MM.1S (cell line): ENCODE results near the gene TACR2.

Experiments
- DNase-seq: peaks from one replicate; pipeline ENCODE4 v3.0.0-alpha.2; 2015
- H2AFZ ChIP-seq: fragments of 300-600 bp; sonication (generic); 2 replicates; pipeline ENCODE4 v1.6.0; 2016; ENCODE audit warnings: antibody characterized with exemption, low read length
- H3F3A ChIP-seq: fragments of 300-600 bp; sonication (generic); 2 replicates; pipeline ENCODE4 v1.6.1; 2016; ENCODE audit warnings: mild to moderate bottlenecking, antibody characterized with exemption, low read length, moderate library complexity, mixed read lengths; ENCODE audit not compliant: insufficient read depth
- H3K27ac ChIP-seq: fragments of 300-600 bp; sonication (generic); 2 replicates; pipeline ENCODE4 v1.5.1; 2016; ENCODE audit warnings: mild to moderate bottlenecking, low read length
- H3K27me3 ChIP-seq: fragments of 300-600 bp; sonication (generic); replicated peaks from 2 replicates; pipeline ENCODE4 v1.6.0; 2016; ENCODE audit warnings: low read length; ENCODE audit not compliant: insufficient read depth
- H3K36me3 ChIP-seq: fragments of 300-600 bp; sonication (generic); replicated peaks from 2 replicates; pipeline ENCODE4 v1.6.1; 2016; ENCODE audit warnings: mild to moderate bottlenecking, low read length, mixed read lengths; ENCODE audit not compliant: insufficient read depth
- H3K4me1 ChIP-seq: fragments of 300-600 bp; sonication (generic); 2 replicates; pipeline ENCODE4 v1.6.1; 2016; ENCODE audit warnings: low read length, mixed read lengths
- H3K4me2 ChIP-seq: fragments of 300-600 bp; sonication (generic); 2 replicates; pipeline ENCODE4 v1.6.0; 2016; ENCODE audit warnings: low read depth, low read length
- H3K4me3 ChIP-seq: fragments of 300-600 bp; sonication (generic); 2 replicates; pipeline ENCODE4 v1.5.1; 2016; ENCODE audit warnings: low read length, mixed read lengths
- H3K79me2 ChIP-seq: fragments of 300-600 bp; sonication (generic); 2 replicates; pipeline ENCODE4 v1.6.1; 2016; ENCODE audit warnings: mixed run types, low read length, mixed read lengths
- H3K9ac ChIP-seq: fragments of 300-600 bp; sonication (generic); 2 replicates; pipeline ENCODE4 v1.6.1; 2016; ENCODE audit warnings: low read length, mixed read lengths
- H3K9me2 ChIP-seq: fragments of 300-600 bp; sonication (generic); replicated peaks from 2 replicates; pipeline ENCODE4 v1.6.1; 2016; ENCODE audit warnings: mild to moderate bottlenecking, low read length, mixed read lengths; ENCODE audit not compliant: insufficient read depth
- H3K9me3 ChIP-seq: fragments of 300-600 bp; sonication (generic); replicated peaks from 2 replicates; pipeline ENCODE4 v1.6.1; 2016; ENCODE audit warnings: mild to moderate bottlenecking, low read length, mixed read lengths; ENCODE audit not compliant: insufficient read depth
- H4K20me1 ChIP-seq: fragments of 300-600 bp; sonication (generic); 2 replicates; pipeline ENCODE4 v1.6.1; 2016; ENCODE audit warnings: mild to moderate bottlenecking, low read length, moderate library complexity, mixed read lengths; ENCODE audit not compliant: insufficient read depth
- EZH2 ChIP-seq: fragments of 300-600 bp; sonication (generic); optimal IDR thresholded peaks from 2 replicates; pipeline ENCODE3; 2017; ENCODE audit warnings: low read depth, mild to moderate bottlenecking, antibody characterized with exemption, low read length, mixed read lengths
- EZH2phosphoT487 ChIP-seq: fragments of 300-600 bp; sonication (generic); IDR thresholded peaks from 2 replicates; pipeline ENCODE4 v1.6.1; 2018; ENCODE audit warnings: antibody characterized with exemption, low read length
- TF ChIP-seq, protein P1 (sequence below): fragments of 300-600 bp; sonication (generic); IDR thresholded peaks from 2 replicates; pipeline ENCODE4 v1.5.1; 2016; ENCODE audit warnings: antibody characterized with exemption, low read length, mixed read lengths

Gene TACR2

DNA sequence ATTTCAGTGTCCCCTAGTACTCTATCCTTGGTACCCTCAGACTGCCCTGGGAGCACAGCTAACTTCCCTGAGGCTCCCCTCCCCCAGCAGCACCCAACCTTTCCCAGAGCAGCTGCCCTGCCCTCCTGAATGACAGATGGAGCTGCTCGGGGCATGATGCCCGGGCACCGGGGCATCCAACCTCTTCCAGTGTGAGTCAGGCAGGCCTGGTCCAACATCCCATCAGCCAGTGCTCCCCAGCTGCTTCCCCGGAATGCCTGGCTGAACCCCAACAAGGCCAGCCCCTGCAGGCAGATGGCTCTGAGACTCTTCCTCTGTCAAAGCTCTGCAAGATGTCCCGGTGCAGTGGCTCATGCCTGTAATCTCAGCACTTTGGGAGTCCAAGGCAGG is 22.6 kb upstream of the TACR2 start:
- no peaks in the 10 kb centered on the region for H3K9me3 ChIP-seq
- no peak overlapping the region for H2AFZ ChIP-seq
- H3K27ac ChIP-seq: no peak overlapping the region
- DNase-seq: no peak
- no peaks in the 10 kb centered on the region for H3F3A ChIP-seq
- no peaks in the 10 kb centered on the region for H3K79me2 ChIP-seq
- no peaks in the 10 kb centered on the region for H3K36me3 ChIP-seq
- no peak overlapping the region for H3K4me2 ChIP-seq
- H3K27me3 ChIP-seq: peaks cover 15% of the 10 kb centered on the region
- H3K4me3 ChIP-seq: no peak overlapping the region
- H3K9ac ChIP-seq: no peak overlapping the region
- no peaks in the 10 kb centered on the region for H4K20me1 ChIP-seq
- no peaks in the 10 kb centered on the region for H3K4me1 ChIP-seq
- no peak for TF ChIP-seq EZH2
- no peak for TF ChIP-seq EZH2phosphoT487
- TF ChIP-seq, protein P1, sequence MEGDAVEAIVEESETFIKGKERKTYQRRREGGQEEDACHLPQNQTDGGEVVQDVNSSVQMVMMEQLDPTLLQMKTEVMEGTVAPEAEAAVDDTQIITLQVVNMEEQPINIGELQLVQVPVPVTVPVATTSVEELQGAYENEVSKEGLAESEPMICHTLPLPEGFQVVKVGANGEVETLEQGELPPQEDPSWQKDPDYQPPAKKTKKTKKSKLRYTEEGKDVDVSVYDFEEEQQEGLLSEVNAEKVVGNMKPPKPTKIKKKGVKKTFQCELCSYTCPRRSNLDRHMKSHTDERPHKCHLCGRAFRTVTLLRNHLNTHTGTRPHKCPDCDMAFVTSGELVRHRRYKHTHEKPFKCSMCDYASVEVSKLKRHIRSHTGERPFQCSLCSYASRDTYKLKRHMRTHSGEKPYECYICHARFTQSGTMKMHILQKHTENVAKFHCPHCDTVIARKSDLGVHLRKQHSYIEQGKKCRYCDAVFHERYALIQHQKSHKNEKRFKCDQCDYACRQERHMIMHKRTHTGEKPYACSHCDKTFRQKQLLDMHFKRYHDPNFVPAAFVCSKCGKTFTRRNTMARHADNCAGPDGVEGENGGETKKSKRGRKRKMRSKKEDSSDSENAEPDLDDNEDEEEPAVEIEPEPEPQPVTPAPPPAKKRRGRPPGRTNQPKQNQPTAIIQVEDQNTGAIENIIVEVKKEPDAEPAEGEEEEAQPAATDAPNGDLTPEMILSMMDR: no peak
- H3K9me2 ChIP-seq: no peaks in the 10 kb centered on the region

DNA sequence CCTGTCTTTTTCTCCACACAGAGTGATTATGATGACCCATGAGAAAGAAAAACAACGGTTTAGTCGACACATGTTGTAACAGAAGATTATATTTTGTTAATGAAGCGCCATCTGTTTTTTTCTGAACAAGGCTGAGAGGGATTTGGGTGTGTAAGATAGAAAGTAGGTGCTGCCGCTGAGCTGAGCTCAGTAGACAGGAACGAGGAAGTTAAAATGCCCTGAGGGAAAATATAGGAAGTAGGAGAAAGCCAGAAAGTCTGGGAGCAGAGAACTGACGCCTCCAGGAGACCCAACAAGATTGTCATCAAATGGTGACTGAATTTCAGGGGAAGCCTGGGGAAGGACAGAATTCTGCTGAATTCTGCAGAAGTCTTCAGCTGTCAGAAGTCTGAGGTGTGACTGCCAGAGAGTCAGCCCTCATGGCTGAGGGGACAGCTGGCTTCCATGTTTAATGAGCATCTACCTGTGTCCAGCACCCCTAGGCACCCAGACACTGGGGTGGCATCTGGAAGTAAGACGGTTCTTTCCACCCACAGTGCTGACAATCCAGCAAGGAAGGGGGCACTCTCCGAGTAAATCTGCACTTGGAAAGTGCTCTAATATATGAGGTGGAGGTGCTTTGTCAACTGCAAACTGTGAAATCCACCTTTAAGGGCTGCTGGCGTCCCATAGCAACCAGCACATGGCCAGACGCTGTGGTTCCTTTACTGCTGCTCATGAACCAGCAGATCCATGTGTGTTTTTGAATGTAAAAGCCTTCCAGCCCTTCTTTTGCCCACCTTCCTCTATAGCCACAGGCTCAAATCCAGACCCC is 22.0 kb upstream of the TACR2 start:
- Histone ChIP-seq H3K9ac (no peak overlapping the region), H3K9me3 (no peaks in the 10 kb centered on the region), H3K4me3 (no peak overlapping the region), H3K27me3 (peaks cover 15% of the 10 kb centered on the region), H3K9me2 (no peaks in the 10 kb centered on the region), H3K36me3 (no peaks in the 10 kb centered on the region), H3F3A (no peaks in the 10 kb centered on the region), H4K20me1 (no peaks in the 10 kb centered on the region), H3K27ac (no peak overlapping the region), H3K4me1 (no peaks in the 10 kb centered on the region), H2AFZ (no peak overlapping the region), H3K79me2 (no peaks in the 10 kb centered on the region), H3K4me2 (no peak overlapping the region)
- TF ChIP-seq, protein P1: no peak
- no peak for DNase-seq

DNA sequence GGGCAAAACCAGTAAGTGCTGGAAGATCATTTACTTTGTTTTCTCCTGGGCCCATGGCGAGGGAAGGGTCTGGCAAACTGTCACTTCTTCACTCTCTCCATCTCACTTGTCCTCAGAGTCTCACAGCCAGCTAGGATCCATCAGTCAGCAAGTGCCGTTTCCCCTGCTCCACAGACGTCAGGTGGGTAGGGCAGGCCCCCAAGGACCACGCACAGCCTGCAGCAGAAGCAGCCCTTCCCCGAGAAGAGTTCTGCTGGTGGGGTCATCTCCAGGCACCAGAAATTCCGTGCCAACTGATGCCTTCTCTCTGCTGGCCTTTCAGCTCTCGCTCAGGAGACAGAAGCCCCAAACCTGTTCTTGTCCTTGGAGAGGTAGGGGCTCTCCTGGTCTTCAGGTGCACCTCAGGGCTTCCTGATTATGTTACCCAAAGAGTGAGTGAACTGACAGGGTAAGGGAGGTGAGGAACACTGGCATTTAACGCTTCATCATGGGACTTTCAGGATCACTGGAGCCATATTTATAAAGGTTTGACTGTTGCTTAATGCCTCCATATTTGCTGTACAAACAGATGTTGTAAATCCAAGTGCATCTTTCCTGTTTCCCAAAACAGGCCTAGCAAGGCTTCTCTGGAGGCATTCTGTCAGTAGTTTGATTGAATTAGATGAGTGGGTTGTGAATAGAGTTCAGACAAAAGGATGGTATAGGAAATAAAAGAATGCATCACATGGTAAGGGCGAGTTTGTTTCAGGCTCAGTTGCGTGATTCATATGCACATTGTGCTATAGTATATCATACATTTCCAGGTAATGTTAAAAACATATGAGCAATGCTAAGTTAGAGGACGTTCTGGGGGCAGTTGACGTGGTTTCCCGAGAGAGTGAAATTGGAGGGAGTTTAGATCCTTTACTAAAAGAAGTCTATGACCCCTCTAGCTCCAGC is 20.9 kb upstream of the TACR2 start:
- no peak overlapping the region for H3K9ac ChIP-seq
- no peak overlapping the region for H3K27ac ChIP-seq
- no peak for DNase-seq
- peaks cover 15% of the 10 kb centered on the region for H3K27me3 ChIP-seq
- no peaks in the 10 kb centered on the region for H3F3A ChIP-seq
- no peak for TF ChIP-seq EZH2phosphoT487
- TF ChIP-seq, protein P1: no peak
- TF ChIP-seq EZH2: no peak
- H4K20me1 ChIP-seq: no peaks in the 10 kb centered on the region
- H3K9me3 ChIP-seq: no peaks in the 10 kb centered on the region
- H3K36me3 ChIP-seq: no peaks in the 10 kb centered on the region
- no peak overlapping the region for H3K4me3 ChIP-seq
- no peaks in the 10 kb centered on the region for H3K9me2 ChIP-seq
- no peak overlapping the region for H3K4me2 ChIP-seq
- no peaks in the 10 kb centered on the region for H3K79me2 ChIP-seq
- no peaks in the 10 kb centered on the region for H3K4me1 ChIP-seq
- H2AFZ ChIP-seq: no peak overlapping the region
